H9 (cell line): Measurements from ENCODE around the gene ADAMTSL5. TPM values are rescaled to one million over a fixed set of nuclear protein-coding genes. Genes with fewer than 3 reads are reported as not detected.

Experiments used
- DNase-seq: peaks from one replicate; pipeline ENCODE4 v3.0.0-alpha.2; 2017
- H2AFZ ChIP-seq: one replicate; pipeline ENCODE4 v1.6.1; 2013; ENCODE audit warnings: mild to moderate bottlenecking, low read length, control low read depth, moderate library complexity
- H2AK5ac ChIP-seq: 2 replicates; pipeline ENCODE4 v1.6.1; 2013; ENCODE audit warnings: low read length, control low read depth, mixed read lengths; ENCODE audit not compliant: insufficient read length
- H2BK120ac ChIP-seq: one replicate; pipeline ENCODE4 v1.6.1; 2013; ENCODE audit warnings: low read depth, mild to moderate bottlenecking, low read length, control low read depth, inconsistent platforms; ENCODE audit not compliant: poor library complexity, severe bottlenecking
- H2BK12ac ChIP-seq: 2 replicates; pipeline ENCODE4 v1.6.1; 2013; ENCODE audit warnings: low read length, control low read depth, mixed read lengths, low read depth; ENCODE audit not compliant: insufficient read length
- H2BK15ac ChIP-seq: 2 replicates; pipeline ENCODE4 v1.6.1; 2013; ENCODE audit warnings: low read depth, low read length, control low read depth
- H2BK20ac ChIP-seq: one replicate; pipeline ENCODE4 v1.6.1; 2013; ENCODE audit warnings: low read depth, mild to moderate bottlenecking, low read length, control low read depth, inconsistent platforms; ENCODE audit not compliant: poor library complexity, severe bottlenecking
- H2BK5ac ChIP-seq: 2 replicates; pipeline ENCODE4 v1.6.1; 2013; ENCODE audit warnings: low read length, control low read depth, mixed read lengths; ENCODE audit not compliant: insufficient read length
- H3K14ac ChIP-seq: 2 replicates; pipeline ENCODE4 v1.6.1; 2013; ENCODE audit warnings: low read length, control low read depth; ENCODE audit not compliant: insufficient read depth
- H3K18ac ChIP-seq: 2 replicates; pipeline ENCODE4 v1.6.1; 2013; ENCODE audit warnings: low read depth, mild to moderate bottlenecking, mixed read lengths, low read length, control low read depth; ENCODE audit not compliant: insufficient read length
- H3K23ac ChIP-seq: 2 replicates; pipeline ENCODE4 v1.6.1; 2013; ENCODE audit warnings: low read length, control low read depth, mixed read lengths, low read depth; ENCODE audit not compliant: insufficient read length
- H3K23me2 ChIP-seq: 2 replicates; pipeline ENCODE4 v1.6.1; 2013; ENCODE audit warnings: low read depth, mild to moderate bottlenecking, mixed read lengths, low read length, control low read depth; ENCODE audit not compliant: insufficient read length, poor library complexity, severe bottlenecking
- H3K27ac ChIP-seq: 2 replicates; pipeline ENCODE4 v1.5.1; 2013; ENCODE audit warnings: low read length, control low read depth, mixed read lengths, low read depth; ENCODE audit not compliant: insufficient read length
- H3K27me3 ChIP-seq: 2 replicates; pipeline ENCODE4 v1.6.1; 2013; ENCODE audit warnings: low read length, control low read depth, inconsistent platforms; ENCODE audit not compliant: insufficient read depth
- H3K4ac ChIP-seq: 2 replicates; pipeline ENCODE4 v1.6.1; 2013; ENCODE audit warnings: low read depth, mild to moderate bottlenecking, control low read depth, inconsistent platforms, low read length, moderate library complexity
- H3K4me1 ChIP-seq: 2 replicates; pipeline ENCODE4 v1.6.1; 2013; ENCODE audit warnings: low read length, control low read depth, inconsistent platforms; ENCODE audit not compliant: insufficient read depth
- H3K4me2 ChIP-seq: 2 replicates; pipeline ENCODE4 v1.6.1; 2013; ENCODE audit warnings: low read length, control low read depth, mixed read lengths; ENCODE audit not compliant: insufficient read length, insufficient read depth
- H3K56ac ChIP-seq: 2 replicates; pipeline ENCODE4 v1.6.1; 2013; ENCODE audit warnings: low read depth, mild to moderate bottlenecking, mixed read lengths, low read length, control low read depth; ENCODE audit not compliant: insufficient read length
- H3K79me1 ChIP-seq: 2 replicates; pipeline ENCODE4 v1.6.1; 2013; ENCODE audit warnings: low read depth, mild to moderate bottlenecking, moderate library complexity, low read length, control low read depth, inconsistent platforms; ENCODE audit not compliant: insufficient read depth, poor library complexity, severe bottlenecking
- H3K79me2 ChIP-seq: 2 replicates; pipeline ENCODE4 v1.6.1; 2013; ENCODE audit warnings: low read length, control low read depth, inconsistent platforms; ENCODE audit not compliant: insufficient read depth
- H3K9ac ChIP-seq: 2 replicates; pipeline ENCODE4 v1.6.1; 2013; ENCODE audit warnings: low read length, control low read depth, mixed read lengths; ENCODE audit not compliant: insufficient read length; ENCODE audit errors: extremely low read depth
- H3K9me3 ChIP-seq: one replicate; pipeline ENCODE4 v1.6.1; 2013; ENCODE audit warnings: low read depth, low read length, inconsistent platforms; ENCODE audit not compliant: control insufficient read depth
- H3T11ph ChIP-seq: one replicate; pipeline ENCODE4 v1.6.1; 2013; ENCODE audit warnings: mild to moderate bottlenecking, low read length, control low read depth, inconsistent platforms
- H4K20me1 ChIP-seq: one replicate; pipeline ENCODE4 v1.6.1; 2013; ENCODE audit not compliant: control insufficient read depth, insufficient read length, insufficient read depth
- H4K5ac ChIP-seq: 2 replicates; pipeline ENCODE4 v1.6.1; 2013; ENCODE audit warnings: low read depth, mild to moderate bottlenecking, mixed read lengths, low read length, control low read depth; ENCODE audit not compliant: insufficient read length
- H4K8ac ChIP-seq: replicated peaks from 2 replicates; pipeline ENCODE4 v1.6.1; 2013; ENCODE audit warnings: low read length, control low read depth, mixed read lengths, low read depth; ENCODE audit not compliant: insufficient read length
- H4K91ac ChIP-seq: 2 replicates; pipeline ENCODE4 v1.6.1; 2013; ENCODE audit warnings: low read depth, mild to moderate bottlenecking, moderate library complexity, mixed read lengths, low read length, control low read depth; ENCODE audit not compliant: insufficient read length
- H3K27ac Mint-ChIP-seq, 3 experiments: 2 replicates in 2 of 3; 3 replicates in 1 of 3; pipeline ENCODE4 v1.8.0; 2020 to 2021; ENCODE audit warnings: mixed read lengths in 3 of 3, mild to moderate bottlenecking in 1 of 3, moderate library complexity in 1 of 3
- H3K27me3 Mint-ChIP-seq: 2 replicates; pipeline ENCODE4 v1.8.0; 2021; ENCODE audit warnings: low read depth, mild to moderate bottlenecking, moderate library complexity, mixed read lengths
- H3K36me3 Mint-ChIP-seq, 3 experiments: 2 replicates in 2 of 3; 3 replicates in 1 of 3; pipeline ENCODE4 v1.8.0; 2020 to 2021; ENCODE audit warnings: low read depth in 3 of 3, mixed read lengths in 3 of 3; ENCODE audit not compliant: insufficient read depth in 1 of 3
- H3K4me1 Mint-ChIP-seq, 2 experiments: 2 replicates each; pipeline ENCODE4 v1.8.0; 2020; ENCODE audit warnings: mixed read lengths in 2 of 2
- H3K4me3 Mint-ChIP-seq, 2 experiments: 2 replicates in 1 of 2; 3 replicates in 1 of 2; pipeline ENCODE4 v1.8.0; 2020 to 2021; ENCODE audit warnings: mild to moderate bottlenecking in 2 of 2, mixed read lengths in 2 of 2, moderate library complexity in 1 of 2
- H3K9me3 Mint-ChIP-seq, 2 experiments: 2 replicates in 1 of 2; 3 replicates in 1 of 2; pipeline ENCODE4 v1.8.0; 2020; ENCODE audit warnings: mild to moderate bottlenecking in 2 of 2, mixed read lengths in 2 of 2, moderate library complexity in 1 of 2
- WGBS: extraction: QIAGEN DNeasy Blood & Tissue Kit; methylation state at CpG from one replicate; pipeline ENCODE4 v1.1.7; 2013; ENCODE audit warnings: missing lambda C conversion rate, low lambda C conversion rate, mixed read lengths; ENCODE audit not compliant: insufficient read length; ENCODE audit errors: extremely low coverage; 5-methylcytosine and 5-hydroxymethylcytosine counted together
- total RNA-seq: library from RNA; stranded (reverse); gene quantifications from 2 replicates; pipeline ENCODE4 v1.2.1, GENCODE V29; 2021
- TF ChIP-seq, protein P1 (sequence below): fragments of 200-600 bp; sonication (generic); conservative IDR thresholded peaks from 3 replicates; pipeline ENCODE4 v1.8.0; 2021; ENCODE audit warnings: antibody characterized with exemption, mild to moderate bottlenecking

The ADAMTSL5 gene
- total RNA-seq, 1 experiment from 2014 or later, result 1.5 TPM

DNA sequence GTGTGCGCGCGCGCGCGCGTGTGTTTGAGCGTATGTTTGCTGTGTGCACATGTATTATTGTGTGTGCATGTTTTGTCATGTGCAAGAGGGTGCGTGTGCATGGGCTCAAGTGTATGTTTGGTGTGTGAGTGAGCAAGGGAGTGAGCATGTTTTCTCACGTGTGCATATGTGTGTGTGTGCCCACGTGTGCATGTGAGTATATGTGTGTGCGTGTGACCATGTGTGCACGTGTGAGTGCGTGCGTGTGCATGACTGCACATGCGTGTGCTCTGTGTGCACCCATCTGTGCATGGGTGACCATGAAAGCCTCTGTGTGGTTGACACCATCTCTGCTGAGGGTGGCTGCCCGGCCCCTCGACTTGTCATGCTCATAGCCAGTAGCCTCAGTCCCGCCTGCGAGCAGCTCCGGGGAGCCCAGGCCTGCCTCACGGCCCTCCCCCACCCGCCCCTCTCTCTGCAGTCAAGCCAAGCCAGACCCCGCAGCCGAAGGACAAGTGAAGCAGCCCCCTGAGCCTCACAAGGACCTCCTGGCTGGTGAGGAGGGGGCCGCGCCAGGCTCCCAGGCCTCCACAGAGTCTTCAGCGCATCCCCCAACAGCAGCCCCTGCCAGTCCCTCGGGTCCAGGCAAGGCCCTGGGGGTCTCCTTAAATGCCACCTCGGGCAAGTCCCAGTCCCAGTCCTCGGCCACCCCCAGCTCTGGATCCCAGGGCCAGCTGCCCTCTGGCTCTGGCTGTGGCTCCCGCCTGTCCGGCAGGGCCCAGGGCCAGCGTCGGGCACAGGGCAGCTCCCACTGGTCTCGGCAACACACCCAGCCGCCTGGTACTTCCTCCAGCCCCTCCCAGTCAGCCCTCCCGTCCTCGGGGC, 15.9 kb downstream of the ADAMTSL5 start:
- H3K23ac ChIP-seq, result no peak overlapping the region
- no CpG with 5 or more reads among the region's 39 CpGs for WGBS

More for the DNA sequence above, 15.9 kb downstream of the ADAMTSL5 start:
- Histone ChIP-seq H4K91ac (no peak overlapping the region), H3K56ac (no peak overlapping the region), H2AFZ (no peak overlapping the region), H3K9ac (no peak overlapping the region), H2BK12ac (no peak overlapping the region), H3K4me1 (no peaks in the 10 kb centered on the region), H2BK20ac (no peak overlapping the region), H3K18ac (no peak overlapping the region), H3K27me3 (no peaks in the 10 kb centered on the region), H3K14ac (no peak overlapping the region; the same call in 1 of the 2 replicates), H3K79me2 (no peaks in the 10 kb centered on the region), H4K20me1 (no peaks in the 10 kb centered on the region), H4K5ac (no peak overlapping the region), H3K27ac (no peak overlapping the region), H4K8ac (no peak overlapping the region), H2BK120ac (no peak overlapping the region), H2AK5ac (no peak overlapping the region), H3K9me3 (no peaks in the 10 kb centered on the region), H2BK15ac (no peak overlapping the region), H3T11ph (no peak overlapping the region), H2BK5ac (no peak overlapping the region), H3K4ac (no peak overlapping the region), H3K23me2 (no peaks in the 10 kb centered on the region), H3K4me2 (no peak overlapping the region), H3K79me1 (no peaks in the 10 kb centered on the region)
- peak overlapping the region in 1 of 3 experiments; percentile 94; a peak in 1 of 7 replicates for H3K27ac Mint-ChIP-seq
- H3K27me3 Mint-ChIP-seq, result peaks cover 69% of the 10 kb centered on the region
- H3K4me1 Mint-ChIP-seq, result peaks cover under 1 to 10% of the 10 kb centered on the region in 2 experiments; a peak in 3 of 4 replicates
- H3K4me3 Mint-ChIP-seq, result no peak overlapping the region
- no peaks in the 10 kb centered on the region; a peak in 1 of 7 replicates for H3K36me3 Mint-ChIP-seq
- TF ChIP-seq, protein P1, sequence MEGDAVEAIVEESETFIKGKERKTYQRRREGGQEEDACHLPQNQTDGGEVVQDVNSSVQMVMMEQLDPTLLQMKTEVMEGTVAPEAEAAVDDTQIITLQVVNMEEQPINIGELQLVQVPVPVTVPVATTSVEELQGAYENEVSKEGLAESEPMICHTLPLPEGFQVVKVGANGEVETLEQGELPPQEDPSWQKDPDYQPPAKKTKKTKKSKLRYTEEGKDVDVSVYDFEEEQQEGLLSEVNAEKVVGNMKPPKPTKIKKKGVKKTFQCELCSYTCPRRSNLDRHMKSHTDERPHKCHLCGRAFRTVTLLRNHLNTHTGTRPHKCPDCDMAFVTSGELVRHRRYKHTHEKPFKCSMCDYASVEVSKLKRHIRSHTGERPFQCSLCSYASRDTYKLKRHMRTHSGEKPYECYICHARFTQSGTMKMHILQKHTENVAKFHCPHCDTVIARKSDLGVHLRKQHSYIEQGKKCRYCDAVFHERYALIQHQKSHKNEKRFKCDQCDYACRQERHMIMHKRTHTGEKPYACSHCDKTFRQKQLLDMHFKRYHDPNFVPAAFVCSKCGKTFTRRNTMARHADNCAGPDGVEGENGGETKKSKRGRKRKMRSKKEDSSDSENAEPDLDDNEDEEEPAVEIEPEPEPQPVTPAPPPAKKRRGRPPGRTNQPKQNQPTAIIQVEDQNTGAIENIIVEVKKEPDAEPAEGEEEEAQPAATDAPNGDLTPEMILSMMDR, result no peak
- peaks cover 7 to 16% of the 10 kb centered on the region in 2 experiments for H3K9me3 Mint-ChIP-seq
- DNase-seq, result no peak
